Stimulated activated CD8-positive, alpha-beta memory T cell treated with anti-CD3 and anti-CD28 coated beads, Interleukin-7, amount 100 ng/mL, for 4 hours (primary cell): Measurements from ENCODE around the gene ADAM17.
"Not testable (repeated sequence)": the region's sequence is repeated elsewhere in the genome, so short reads cannot be mapped to it uniquely, and the experiment has no call there.

Source experiments
- DNase-seq, 2 donors: peaks; one replicate each; pipeline ENCODE4 v3.0.0-alpha.2; 2020; ENCODE audit warnings: low read depth in 2 of 2

ADAM17 gene

GRCh38 chr2:9524291-9524690, 31.3 kb downstream of the ADAM17 start:
- DNase-seq: no peak

- DNase-seq: no peak
These were observed 36.4 kb downstream of the ADAM17 start for GRCh38 chr2:9519250-9519649.

- DNase-seq: no peak
These were observed 36.9 kb downstream of the ADAM17 start for GRCh38 chr2:9518780-9519179.

- no peak for DNase-seq
These were observed 37.5 kb downstream of the ADAM17 start for GRCh38 chr2:9518163-9518562.

GRCh38 chr2:9517118-9517782, 38.4 kb downstream of the ADAM17 start:
- DNase-seq: no peak

- DNase-seq: not testable (repeated sequence)
These were observed 41.7 kb downstream of the ADAM17 start for GRCh38 chr2:9513946-9514345.

- no peak for DNase-seq
These were observed 46.7 kb downstream of the ADAM17 start for GRCh38 chr2:9508931-9509330.

GRCh38 chr2:9498210-9498609, 57.4 kb downstream of the ADAM17 start:
- DNase-seq: no peak

- DNase-seq: no peak
These were observed 58.6 kb downstream of the ADAM17 start for GRCh38 chr2:9497017-9497416.

GRCh38 chr2:9494081-9494480, 61.5 kb downstream of the ADAM17 start:
- DNase-seq: no peak

GRCh38 chr2:9493478-9493877, 62.2 kb downstream of the ADAM17 start:
- DNase-seq: no peak

GRCh38 chr2:9492927-9493326, 62.7 kb downstream of the ADAM17 start:
- DNase-seq: no peak

- DNase-seq: no peak
These were observed 64.8 kb downstream of the ADAM17 start for GRCh38 chr2:9490789-9491188.

- DNase-seq: no peak
These were observed 66.8 kb downstream of the ADAM17 start for GRCh38 chr2:9488583-9489547.

GRCh38 chr2:9484533-9484932, 71.1 kb downstream of the ADAM17 start:
- no peak for DNase-seq

- no peak for DNase-seq
These were observed 72.5 kb downstream of the ADAM17 start for GRCh38 chr2:9483107-9483506.

GRCh38 chr2:9480157-9480556, 75.5 kb downstream of the ADAM17 start:
- no peak for DNase-seq

- no peak for DNase-seq
These were observed 77.1 kb downstream of the ADAM17 start for GRCh38 chr2:9478526-9478925.

GRCh38 chr2:9477914-9478313, 77.7 kb downstream of the ADAM17 start:
- DNase-seq: no peak

GRCh38 chr2:9474361-9475057, 81.1 kb downstream of the ADAM17 start, which contains the start of gene IAH1:
Gene IAH1 (plus strand): TSS chr2:9474551. CDS start chr2:9474567, 16 bp downstream.
- peak; percentile 50 to 81 for DNase-seq

- DNase-seq: peak; percentile 54 to 62
These were observed 81.7 kb downstream of the ADAM17 start for GRCh38 chr2:9473985-9474360.

GRCh38 chr2:9473308-9473984, 82.2 kb downstream of the ADAM17 start:
- peak; percentile 4 to 17 for DNase-seq
